ENCODE results near the gene PLA2G4D. TPM values are rescaled to one million over a fixed set of nuclear protein-coding genes. Genes with fewer than 3 reads are reported as not detected.

Gene PLA2G4D
- total RNA-seq, 3 donors from 2014 or later (not counting 1 experiment from before 2014, with no cell fraction given): not detected

GRCh38 chr15:42027521-42027920 is 66.8 kb downstream of the PLA2G4D start:
- H3K36me3 Mint-ChIP-seq: no peaks in the 10 kb centered on the region

GRCh38 chr15:42024303-42024702 is 70.1 kb downstream of the PLA2G4D start:
- ATAC-seq: no peak
- Histone ChIP-seq H3K36me3 (ENCODE audit: control insufficient read depth, insufficient read depth, low read length) (no peaks in the 10 kb centered on the region), H3K27me3 (ENCODE audit: control insufficient read depth, insufficient read depth, low read length) (no peaks in the 10 kb centered on the region), H3K27ac (ENCODE audit: low read length) (no peak overlapping the region), H3K4me1 (ENCODE audit: control insufficient read depth, insufficient read depth, low read length) (no peaks in the 10 kb centered on the region), H3K4me3 (ENCODE audit: low read length) (no peak overlapping the region), H3K9me3 (ENCODE audit: control insufficient read depth, insufficient read depth, low read length) (no peaks in the 10 kb centered on the region)
- TF ChIP-seq, protein P1, sequence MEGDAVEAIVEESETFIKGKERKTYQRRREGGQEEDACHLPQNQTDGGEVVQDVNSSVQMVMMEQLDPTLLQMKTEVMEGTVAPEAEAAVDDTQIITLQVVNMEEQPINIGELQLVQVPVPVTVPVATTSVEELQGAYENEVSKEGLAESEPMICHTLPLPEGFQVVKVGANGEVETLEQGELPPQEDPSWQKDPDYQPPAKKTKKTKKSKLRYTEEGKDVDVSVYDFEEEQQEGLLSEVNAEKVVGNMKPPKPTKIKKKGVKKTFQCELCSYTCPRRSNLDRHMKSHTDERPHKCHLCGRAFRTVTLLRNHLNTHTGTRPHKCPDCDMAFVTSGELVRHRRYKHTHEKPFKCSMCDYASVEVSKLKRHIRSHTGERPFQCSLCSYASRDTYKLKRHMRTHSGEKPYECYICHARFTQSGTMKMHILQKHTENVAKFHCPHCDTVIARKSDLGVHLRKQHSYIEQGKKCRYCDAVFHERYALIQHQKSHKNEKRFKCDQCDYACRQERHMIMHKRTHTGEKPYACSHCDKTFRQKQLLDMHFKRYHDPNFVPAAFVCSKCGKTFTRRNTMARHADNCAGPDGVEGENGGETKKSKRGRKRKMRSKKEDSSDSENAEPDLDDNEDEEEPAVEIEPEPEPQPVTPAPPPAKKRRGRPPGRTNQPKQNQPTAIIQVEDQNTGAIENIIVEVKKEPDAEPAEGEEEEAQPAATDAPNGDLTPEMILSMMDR (IDR thresholded peaks at IDR 0.05): no peak
- Mint-ChIP-seq H3K4me1 (no peaks in the 10 kb centered on the region), H3K27me3 (ENCODE audit: low read depth in 2 of 2) (peaks cover 0 to 5% of the 10 kb centered on the region in 2 donors), H3K36me3 (no peaks in the 10 kb centered on the region), H3K4me3 (no peak overlapping the region), H3K27ac (no peak overlapping the region), H3K9me3 (no peaks in the 10 kb centered on the region)
- WGBS (ENCODE audit: insufficient coverage): 96% methylated on average over 3 of the region's 4 CpGs
- no peak for DNase-seq
- intact Hi-C loops (cut with micrococcal nuclease): no loop called here

More at GRCh38 chr15:42027521-42027920, 66.8 kb downstream of the PLA2G4D start:
- Mint-ChIP-seq H3K27me3 (ENCODE audit: low read depth in 2 of 2) (peaks cover 0 to 12% of the 10 kb centered on the region in 2 donors), H3K9me3 (no peaks in the 10 kb centered on the region), H3K27ac (no peak overlapping the region), H3K4me3 (no peak overlapping the region), H3K4me1 (no peaks in the 10 kb centered on the region)
- no peaks in the 10 kb centered on the region for H3K36me3 ChIP-seq (ENCODE audit: control insufficient read depth, insufficient read depth, low read length)
- intact Hi-C loops (cut with micrococcal nuclease): no loop called here
- WGBS (ENCODE audit: insufficient coverage): 91% methylated on average over 7 of the region's 7 CpGs
- H3K27ac ChIP-seq (ENCODE audit: low read length): no peak overlapping the region
- no peaks in the 10 kb centered on the region for H3K4me1 ChIP-seq (ENCODE audit: control insufficient read depth, insufficient read depth, low read length)
- no peak for DNase-seq
- H3K27me3 ChIP-seq (ENCODE audit: control insufficient read depth, insufficient read depth, low read length): no peaks in the 10 kb centered on the region
- no peak overlapping the region for H3K4me3 ChIP-seq (ENCODE audit: low read length)
- no peaks in the 10 kb centered on the region for H3K9me3 ChIP-seq (ENCODE audit: control insufficient read depth, insufficient read depth, low read length)
- TF ChIP-seq, protein P1 (IDR thresholded peaks at IDR 0.05): no peak
- no peak for ATAC-seq

DNA sequence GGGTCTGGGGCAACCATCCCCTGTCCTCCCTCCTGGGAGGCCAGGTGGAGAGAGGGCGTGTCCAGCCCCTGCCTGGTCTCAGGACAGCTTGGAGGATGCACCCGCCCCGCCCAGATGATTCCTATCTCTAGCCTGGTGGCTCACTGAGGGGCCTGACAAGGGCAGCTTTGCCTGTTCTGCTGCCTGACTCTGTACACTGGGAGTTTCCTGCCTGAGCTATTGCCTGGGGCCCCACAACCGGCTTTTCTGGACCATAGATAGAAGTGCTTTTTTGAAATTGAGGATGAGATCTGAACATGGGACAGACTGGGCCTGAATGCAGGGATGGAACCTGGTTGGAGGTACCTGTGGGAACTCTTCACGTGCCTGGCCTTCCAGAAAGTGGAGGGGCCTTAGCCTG is 72.8 kb downstream of the PLA2G4D start:
- WGBS (ENCODE audit: insufficient coverage): 87% methylated on average over 5 of the region's 5 CpGs
- no peaks in the 10 kb centered on the region for H3K27me3 ChIP-seq (ENCODE audit: control insufficient read depth, insufficient read depth, low read length)
- no peaks in the 10 kb centered on the region for H3K36me3 ChIP-seq (ENCODE audit: control insufficient read depth, insufficient read depth, low read length)
- H3K4me1 Mint-ChIP-seq: no peaks in the 10 kb centered on the region
- TF ChIP-seq, protein P1 (IDR thresholded peaks at IDR 0.05): no peak
- H3K4me3 Mint-ChIP-seq: no peak overlapping the region
- H3K4me3 ChIP-seq (ENCODE audit: low read length): no peak overlapping the region
- H3K27ac Mint-ChIP-seq: no peak overlapping the region
- DNase-seq (no peak), ATAC-seq (no peak)
- no peaks in the 10 kb centered on the region for H3K4me1 ChIP-seq (ENCODE audit: control insufficient read depth, insufficient read depth, low read length)
- no peaks in the 10 kb centered on the region for H3K9me3 ChIP-seq (ENCODE audit: control insufficient read depth, insufficient read depth, low read length)
- H3K27me3 Mint-ChIP-seq (ENCODE audit: low read depth in 2 of 2): peaks cover 0 to 8% of the 10 kb centered on the region in 2 donors
- intact Hi-C loops (cut with micrococcal nuclease): no loop called here
- no peak overlapping the region for H3K27ac ChIP-seq (ENCODE audit: low read length)
- no peaks in the 10 kb centered on the region for H3K9me3 Mint-ChIP-seq
- no peaks in the 10 kb centered on the region for H3K36me3 Mint-ChIP-seq

- Mint-ChIP-seq H3K4me3 (no peak within 1 kb of the TSS), H3K4me1 (no peaks in the 10 kb centered on the region), H3K27me3 (ENCODE audit: low read depth in 2 of 2) (peaks cover 0 to 5% of the 10 kb centered on the region in 2 donors), H3K9me3 (no peaks in the 10 kb centered on the region), H3K36me3 (no peaks in the 10 kb centered on the region), H3K27ac (no peak within 1 kb of the TSS)
- Histone ChIP-seq H3K9me3 (ENCODE audit: control insufficient read depth, insufficient read depth, low read length) (no peaks in the 10 kb centered on the region), H3K27ac (ENCODE audit: low read length) (no peak within 1 kb of the TSS), H3K27me3 (ENCODE audit: control insufficient read depth, insufficient read depth, low read length) (no peaks in the 10 kb centered on the region), H3K4me3 (ENCODE audit: low read length) (no peak within 1 kb of the TSS), H3K4me1 (ENCODE audit: control insufficient read depth, insufficient read depth, low read length) (no peaks in the 10 kb centered on the region), H3K36me3 (ENCODE audit: control insufficient read depth, insufficient read depth, low read length) (no peaks in the 10 kb centered on the region)
- intact Hi-C loops (cut with micrococcal nuclease): no loop called here
- TF ChIP-seq, protein P1 (IDR thresholded peaks at IDR 0.05): no peak
- 91% methylated on average over 5 of the region's 5 CpGs for WGBS (ENCODE audit: insufficient coverage)
- DNase-seq (no peak), ATAC-seq (no peak)
Observed at GRCh38 chr15:42020713-42021273, 73.6 kb downstream of the PLA2G4D start, which contains the start of gene PLA2G4E. Gene PLA2G4E, minus strand, starts transcription at chr15:42021042. Its CDS starts 12 bp downstream, at chr15:42021030.

All from natural killer cell (primary cell).